GM10266 (cell line): ENCODE results near the gene CHFR.
"Not testable (repeated sequence)": the region's sequence is repeated elsewhere in the genome, so short reads cannot be mapped to it uniquely, and the experiment has no call there.

Experiments
- DNase-seq: peaks from one replicate; pipeline ENCODE4 v3.0.0; 2012; ENCODE audit errors: extremely low spot score
- TF ChIP-seq, protein P1 (sequence below): IDR thresholded peaks from 2 replicates; pipeline ENCODE4 v1.5.1; 2012; ENCODE audit warnings: mild to moderate bottlenecking, low read depth; ENCODE audit not compliant: control insufficient read depth, insufficient read depth; ENCODE audit errors: missing control alignments

The CHFR gene

DNA sequence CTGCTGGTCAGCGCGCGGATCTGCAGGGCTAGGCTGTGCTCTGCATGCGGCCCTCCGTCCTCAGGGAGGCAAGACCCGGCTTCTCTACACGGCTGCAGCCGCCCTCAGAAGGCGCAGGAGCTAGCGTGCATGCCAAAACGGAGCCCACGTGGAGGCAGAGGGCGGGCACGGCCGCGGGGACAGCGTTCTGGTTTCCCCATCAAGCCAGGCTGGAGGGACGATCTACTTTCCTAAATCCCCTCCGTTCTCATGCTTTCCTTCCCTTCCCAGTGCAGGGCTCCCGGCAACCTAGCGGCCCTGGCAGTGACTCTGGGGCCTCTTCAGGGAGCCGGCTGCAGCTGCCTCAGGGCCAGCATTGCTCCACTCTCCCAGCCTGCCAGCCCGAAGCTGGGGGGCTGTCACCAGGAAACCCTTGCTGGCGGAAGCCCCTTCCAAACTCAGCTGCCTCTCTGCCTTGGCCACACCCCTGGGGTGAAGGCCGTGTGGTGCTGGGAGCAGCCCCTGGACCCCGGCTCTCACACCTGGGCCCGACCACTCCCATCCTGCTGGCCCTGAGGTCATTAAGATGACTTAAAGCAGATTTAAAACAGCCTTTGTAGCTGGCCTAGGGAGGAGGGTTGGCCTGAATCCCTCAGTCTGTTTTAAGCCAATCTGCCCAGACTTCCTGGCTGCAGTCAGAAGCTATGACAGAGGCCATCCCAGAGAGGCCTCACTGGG is 49.6 kb downstream of the CHFR start:
- TF ChIP-seq, protein P1, sequence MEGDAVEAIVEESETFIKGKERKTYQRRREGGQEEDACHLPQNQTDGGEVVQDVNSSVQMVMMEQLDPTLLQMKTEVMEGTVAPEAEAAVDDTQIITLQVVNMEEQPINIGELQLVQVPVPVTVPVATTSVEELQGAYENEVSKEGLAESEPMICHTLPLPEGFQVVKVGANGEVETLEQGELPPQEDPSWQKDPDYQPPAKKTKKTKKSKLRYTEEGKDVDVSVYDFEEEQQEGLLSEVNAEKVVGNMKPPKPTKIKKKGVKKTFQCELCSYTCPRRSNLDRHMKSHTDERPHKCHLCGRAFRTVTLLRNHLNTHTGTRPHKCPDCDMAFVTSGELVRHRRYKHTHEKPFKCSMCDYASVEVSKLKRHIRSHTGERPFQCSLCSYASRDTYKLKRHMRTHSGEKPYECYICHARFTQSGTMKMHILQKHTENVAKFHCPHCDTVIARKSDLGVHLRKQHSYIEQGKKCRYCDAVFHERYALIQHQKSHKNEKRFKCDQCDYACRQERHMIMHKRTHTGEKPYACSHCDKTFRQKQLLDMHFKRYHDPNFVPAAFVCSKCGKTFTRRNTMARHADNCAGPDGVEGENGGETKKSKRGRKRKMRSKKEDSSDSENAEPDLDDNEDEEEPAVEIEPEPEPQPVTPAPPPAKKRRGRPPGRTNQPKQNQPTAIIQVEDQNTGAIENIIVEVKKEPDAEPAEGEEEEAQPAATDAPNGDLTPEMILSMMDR = no peak
- no peak for DNase-seq

DNA sequence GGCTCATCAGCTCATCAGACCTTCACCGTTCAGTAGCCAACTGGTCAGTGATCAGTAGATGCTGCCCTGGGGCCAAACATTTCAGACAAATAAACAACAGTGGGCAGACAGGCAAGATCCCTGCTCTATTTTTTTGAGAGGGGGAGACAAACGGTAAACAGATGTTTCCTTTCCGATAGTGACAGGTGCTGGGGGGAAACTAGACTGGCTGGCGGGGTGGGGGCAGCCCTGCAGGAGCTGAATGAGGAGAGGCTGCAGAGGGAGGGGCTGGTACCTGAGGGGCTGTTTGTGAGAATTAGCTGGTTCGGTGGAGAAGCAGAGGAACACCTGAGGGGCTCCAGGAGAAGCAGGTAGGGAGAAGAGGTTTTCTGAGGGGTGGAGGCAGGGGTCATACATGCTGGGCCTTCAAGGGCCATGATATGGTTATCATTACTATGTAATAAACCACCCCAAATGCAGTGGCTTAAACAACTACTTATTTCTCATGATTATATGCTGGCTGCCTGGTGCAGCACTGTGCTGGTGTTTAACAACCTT is 50.5 kb downstream of the CHFR start:
- DNase-seq = no peak
- TF ChIP-seq, protein P1 = no peak

DNA sequence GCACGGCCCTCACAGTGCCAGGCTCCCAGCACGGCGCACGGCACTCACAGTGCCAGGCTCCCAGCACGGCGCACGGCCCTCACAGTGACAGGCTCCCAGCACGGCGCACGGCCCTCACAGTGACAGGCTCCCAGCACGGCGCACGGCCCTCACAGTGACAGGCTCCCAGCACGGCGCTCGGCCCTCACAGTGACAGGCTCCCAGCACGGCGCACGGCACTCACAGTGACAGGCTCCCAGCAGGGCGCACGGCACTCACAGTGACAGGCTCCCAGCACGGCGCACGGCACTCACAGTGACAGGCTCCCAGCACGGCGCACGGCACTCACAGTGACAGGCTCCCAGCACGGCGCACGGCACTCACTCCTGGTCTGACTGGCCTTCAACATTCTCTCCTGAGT is 51.2 kb downstream of the CHFR start:
- DNase-seq = not testable (repeated sequence)

DNA sequence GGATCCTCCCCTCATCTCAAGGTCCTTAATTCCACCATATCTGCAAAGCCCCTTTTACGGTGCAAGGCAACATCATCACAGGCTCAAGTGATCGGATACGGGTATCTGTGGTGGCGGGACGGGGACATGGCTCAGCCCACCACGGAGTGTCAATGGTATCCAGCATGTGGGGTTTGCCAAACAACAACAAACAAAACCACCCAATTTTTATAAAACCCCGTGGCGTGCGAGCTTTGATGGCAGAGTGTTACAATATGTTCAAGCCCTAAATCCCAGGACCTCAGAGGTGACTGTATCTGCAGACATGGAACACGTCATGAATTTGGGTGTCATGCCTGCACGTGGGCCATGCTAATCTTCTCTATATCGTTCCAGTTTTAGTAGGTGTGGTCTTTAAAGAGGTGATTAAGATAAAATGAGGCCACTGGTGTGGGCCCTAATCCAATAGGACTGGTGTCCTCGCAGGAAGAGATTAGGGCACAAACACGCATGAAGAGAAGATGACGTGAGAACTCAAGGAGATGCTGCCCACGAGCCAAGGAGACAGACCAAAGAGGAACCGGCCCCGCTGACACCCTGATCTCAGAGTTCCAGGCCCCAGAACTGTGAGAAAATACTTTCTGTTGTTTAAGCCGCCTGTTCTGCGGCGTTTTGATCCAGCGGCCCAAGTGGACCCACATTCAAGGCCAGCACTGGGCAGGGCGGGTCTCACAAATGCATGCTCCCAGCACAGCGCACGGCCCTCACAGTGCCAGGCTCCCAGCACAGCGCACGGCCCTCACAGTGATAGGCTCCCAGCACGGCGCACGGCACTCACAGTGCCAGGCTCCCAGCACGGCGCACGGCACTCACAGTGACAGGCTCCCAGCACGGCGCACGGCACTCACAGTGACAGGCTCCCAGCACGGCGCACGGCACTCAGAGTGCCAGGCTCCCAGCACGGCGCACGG is 52.1 kb downstream of the CHFR start:
- TF ChIP-seq, protein P1 = no peak
- DNase-seq = no peak

DNA sequence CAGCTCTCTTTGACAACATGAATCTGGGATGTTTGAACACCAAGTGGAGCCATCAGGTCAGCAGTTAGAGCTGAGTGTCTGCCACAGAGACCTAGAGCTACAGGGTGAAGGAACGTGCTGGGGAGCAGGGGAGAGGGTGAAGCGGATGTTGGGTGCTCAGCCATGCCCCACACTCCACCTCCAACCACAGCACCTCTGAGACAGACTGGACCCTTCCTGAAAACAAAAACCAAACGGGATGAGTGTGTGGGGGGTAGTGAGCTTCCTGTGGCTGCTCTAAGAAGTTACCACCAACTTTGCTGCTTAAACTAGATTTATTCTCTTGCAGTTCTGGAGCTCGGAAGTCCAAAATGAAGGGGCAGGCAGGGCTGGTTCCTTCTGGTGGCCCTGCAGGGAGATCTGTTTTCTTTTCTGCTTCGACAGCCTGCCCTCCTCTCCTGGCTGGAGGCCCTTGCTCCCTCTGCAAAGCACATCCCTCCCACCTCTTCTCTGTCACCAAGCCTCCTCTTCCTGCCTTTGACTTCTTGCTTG is 53.2 kb downstream of the CHFR start:
- no peak for DNase-seq
- TF ChIP-seq, protein P1 = no peak

DNA sequence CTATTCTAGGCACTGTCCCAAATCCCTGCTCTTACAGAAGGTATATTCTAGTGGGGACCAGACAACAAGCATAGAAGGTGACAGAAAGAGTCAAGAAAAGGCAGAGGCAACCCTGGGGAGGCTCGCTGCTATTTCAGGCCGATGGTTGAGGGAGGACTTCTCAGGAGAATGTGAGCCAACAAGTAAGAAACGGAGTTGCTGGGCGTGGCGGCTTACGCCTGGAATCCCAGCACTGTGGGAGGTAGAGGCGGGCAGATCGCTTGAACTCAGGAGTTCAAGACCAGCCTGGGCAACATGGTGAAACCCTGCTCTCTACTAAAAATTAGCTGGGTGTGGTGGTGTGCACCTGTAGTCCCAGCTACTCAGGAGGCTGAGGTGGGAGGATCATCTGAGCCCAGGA is 54.1 kb downstream of the CHFR start:
- no peak for DNase-seq
- TF ChIP-seq, protein P1 = no peak

DNA sequence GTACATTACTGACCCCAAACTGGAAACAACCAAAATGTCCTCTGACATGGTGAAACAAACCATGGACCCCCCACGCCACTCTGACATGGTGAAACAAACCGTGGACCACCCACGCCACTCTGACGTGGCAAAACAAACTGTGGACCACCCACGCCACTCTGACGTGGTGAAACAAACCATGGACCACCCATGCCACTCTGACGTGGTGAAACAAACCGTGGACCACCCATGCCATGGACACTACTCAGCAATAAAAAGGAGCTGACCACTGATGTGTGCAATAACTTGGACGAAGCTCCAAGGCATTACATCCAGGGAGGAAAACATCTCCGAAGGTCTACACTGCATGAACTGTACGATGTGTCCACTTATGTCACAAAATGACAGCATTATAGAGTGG is 55.6 kb downstream of the CHFR start:
- TF ChIP-seq, protein P1 = no peak
- no peak for DNase-seq
